Spleen (tissue), 13 donors: ENCODE results near the gene ICAM2. TPM values are rescaled to one million over a fixed set of nuclear protein-coding genes. Genes with fewer than 3 reads are reported as not detected.

Source experiments
- DNase-seq: peaks from one replicate; pipeline ENCODE4 v3.0.0-alpha.2; 2020
- H3K27ac ChIP-seq, 8 donors: fragments of 200-600 bp; sonication (generic) in 7 of 8; 1 replicate in 4 of 8; 2 replicates in 4 of 8; pipeline versions ENCODE4 v1.5.0 to v1.8.0; 2016 to 2021; ENCODE audit warnings: inconsistent platforms in 4 of 8, mild to moderate bottlenecking in 4 of 8, moderate library complexity in 1 of 8
- H3K27me3 ChIP-seq, 7 donors: fragments of 200-600 bp; sonication (generic) in 6 of 7; replicated peaks in 1 of 7; 1 replicate in 4 of 7; 2 replicates in 3 of 7; pipeline versions ENCODE4 v1.5.0 to v1.8.0; 2016 to 2021; ENCODE audit warnings: inconsistent platforms in 3 of 7, mild to moderate bottlenecking in 1 of 7
- H3K36me3 ChIP-seq, 6 donors: fragments of 200-600 bp; sonication (generic) in 5 of 6; 1 replicate in 4 of 6; 2 replicates in 2 of 6; pipeline versions ENCODE4 v1.5.0 to v1.8.0; 2016 to 2021; ENCODE audit warnings: inconsistent platforms in 2 of 6
- H3K4me1 ChIP-seq, 6 donors: fragments of 200-600 bp; sonication (generic) in 5 of 6; 1 replicate in 3 of 6; 2 replicates in 3 of 6; pipeline versions ENCODE4 v1.5.0 to v1.8.0; 2016 to 2021; ENCODE audit warnings: inconsistent platforms in 3 of 6
- H3K4me3 ChIP-seq, 8 donors: fragments of 200-600 bp; sonication (generic) in 7 of 8; 1 replicate in 4 of 8; 2 replicates in 4 of 8; pipeline versions ENCODE4 v1.5.0 to v1.8.0; 2016 to 2021; ENCODE audit warnings: inconsistent platforms in 4 of 8, mild to moderate bottlenecking in 4 of 8, moderate library complexity in 2 of 8
- H3K9me3 ChIP-seq, 8 donors: fragments of 200-600 bp; sonication (generic) in 7 of 8; 1 replicate in 4 of 8; 2 replicates in 4 of 8; pipeline versions ENCODE4 v1.5.0 to v1.8.0; 2016 to 2021; ENCODE audit warnings: inconsistent platforms in 4 of 8
- POLR2A ChIP-seq, 3 donors: fragments of 450-650 bp; IDR thresholded peaks; one replicate each; pipeline ENCODE4 v1.5.1; 2017; ENCODE audit warnings: antibody characterized with exemption in 3 of 3, mild to moderate bottlenecking in 1 of 3
- POLR2AphosphoS5 ChIP-seq, 3 donors: sonication (generic); formaldehyde crosslinking; IDR thresholded peaks; one replicate each; pipeline ENCODE4 v1.5.1; 2017; ENCODE audit warnings: antibody characterized with exemption in 3 of 3
- WGBS, 5 donors: extraction: QIAGEN DNeasy Blood & Tissue Kit in 3 of 5; methylation state at CpG; one replicate each; pipeline versions ENCODE4 v1.1.5 to v1.1.7; 2013 to 2018; 5-methylcytosine and 5-hydroxymethylcytosine counted together
- intact Hi-C: fragments of 100-400 bp; cut with DNase I; formaldehyde crosslinking; loops from one replicate; pipeline ENCODE4 v1.15.0; 2023; ENCODE audit warnings: low total_unique reads
- long read RNA-seq, 2 donors: transcript quantifications; one replicate each; lab custom pipeline, GENCODE V29; 2026
- polyA plus RNA-seq, 3 donors: library from polyadenylated mRNA; stranded (reverse); fragments of 200-250 nt; gene quantifications; one replicate each; pipeline ENCODE4 v1.2.1, GENCODE V29; 2013
- total RNA-seq, 7 donors: library from RNA; depleted of rRNA in 3 of 7; stranded (reverse); fragments of >200 nt in 3 of 7; fragmentation: NEBNext Ultra II Directional in 4 of 7; extraction: Animal tissue kit (Norgen Biotek cat#: 25700) in 4 of 7; gene quantifications; one replicate each; pipeline versions ENCODE4 v1.1.0 to v1.2.1, GENCODE V29; 2016 to 2021
- TF ChIP-seq, protein P1 (sequence below), 11 experiments: fragments of 200-600 bp in 7 of 11; fragments of 450-650 bp in 4 of 11; sonication (generic) in 4 of 11; IDR thresholded peaks in 8 of 11; conservative IDR thresholded peaks in 3 of 11; 1 replicate in 7 of 11; 2 replicates in 4 of 11; pipeline versions ENCODE4 v1.4.0 to v1.8.0; 2016 to 2021; ENCODE audit warnings: antibody characterized with exemption in 11 of 11, inconsistent platforms in 4 of 11, mild to moderate bottlenecking in 1 of 11
- donor health status: healthy with polysubstance abuse.
- donor health status: DM: no; HTN: no; CAD: no; lungs with moderate emphysema.
- donor health status: DM: no; HTN: no; CAD: no.
- donor health status: Bipolar disorder and iron deficiency.
- donor health status: healthy.
- donor health status: DM: no; HTN: no; CAD: no.
- donor health status: DM: yes; HTN: yes; CAD: no.

Gene ICAM2
- total RNA-seq: 100 to 1,000 TPM; 136 to 412 (median 275) TPM
- 100 to 1,000 TPM in 1 of 3 donors, 10 to 100 TPM in 2; 79.2 to 108 (median 86.7) TPM for polyA plus RNA-seq
- long read RNA-seq, donor 1, transcript ICAM2-203 (4 exons, 1,221 nt): minor isoform, 21 of 50 reads
- long read RNA-seq, donor 1, transcript ICAM2-208 (5 exons, 1,103 nt): major isoform, 25 of 50 reads
- long read RNA-seq, donor 1, partial matches to known transcripts: 0 of 50 reads
- long read RNA-seq, donor 1, other reads (novel, unspliced or antisense): 0 of 50 reads
- long read RNA-seq, donor 2, transcript ICAM2-202 (5 exons, 1,252 nt): minor isoform, 5 of 38 reads
- long read RNA-seq, donor 2, transcript ICAM2-208 (5 exons, 1,103 nt): major isoform, 21 of 38 reads
- long read RNA-seq, donor 2, transcript ICAM2-203 (4 exons, 1,221 nt): minor isoform, 11 of 38 reads
- long read RNA-seq, donor 2, partial matches to known transcripts: 0 of 38 reads
- long read RNA-seq, donor 2, other reads (novel, unspliced or antisense): 0 of 38 reads

DNA sequence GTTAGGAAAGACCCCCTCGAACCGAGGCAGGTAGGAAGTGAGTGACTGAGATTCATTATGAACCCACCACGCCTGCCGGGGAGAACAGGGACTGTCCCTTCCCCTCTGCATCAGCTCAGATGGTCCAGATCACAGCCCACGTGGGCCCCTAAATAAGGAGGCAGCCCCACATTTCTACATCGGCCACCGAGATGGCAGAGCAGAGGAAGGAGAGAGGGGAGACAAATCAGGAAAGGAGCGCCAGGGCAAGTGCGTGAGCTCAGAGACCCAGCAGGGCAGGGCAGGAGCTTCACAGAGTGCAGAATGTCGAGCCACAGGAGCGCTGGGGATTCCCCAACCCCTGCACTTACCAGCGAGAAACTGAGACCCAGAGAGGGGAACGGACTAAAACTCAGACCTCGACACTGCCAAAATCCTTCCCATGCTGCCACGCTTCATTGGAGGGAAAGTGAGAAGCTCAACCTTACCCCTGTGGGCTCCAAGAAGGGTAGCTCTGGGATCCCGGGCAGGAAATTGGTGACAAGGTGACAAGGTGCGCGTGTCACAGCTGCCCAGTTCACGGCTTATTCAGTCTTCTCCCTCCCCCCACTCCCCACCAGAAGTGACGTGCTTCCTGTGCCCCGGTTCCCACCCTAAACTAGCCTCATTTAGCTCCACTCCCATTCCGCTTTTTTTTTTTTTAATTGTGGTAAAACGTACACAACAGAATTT lies at the start of gene ICAM2:
ICAM2 (minus strand) TSS at position 578 of the 711 bp plus-strand sequence. CDS start 13,942 bp downstream, outside the sequence.
- peak; percentile 95 for DNase-seq
- 2 to 5% (median 4%) methylated on average over 23 of the region's 23 CpGs for WGBS, 5 donors
- H3K9me3 ChIP-seq: no peaks in the 10 kb centered on the region
- intact Hi-C loops: no loop called here
- H3K4me1 ChIP-seq: peaks cover 40 to 98% (median 79%) of the 10 kb centered on the region in 6 donors
- no peaks in the 10 kb centered on the region for H3K36me3 ChIP-seq
- peak; percentile 67 to 95 (median 91) for TF ChIP-seq POLR2AphosphoS5 (IDR thresholded peaks at IDR 0.05)
- TF ChIP-seq, protein P1, sequence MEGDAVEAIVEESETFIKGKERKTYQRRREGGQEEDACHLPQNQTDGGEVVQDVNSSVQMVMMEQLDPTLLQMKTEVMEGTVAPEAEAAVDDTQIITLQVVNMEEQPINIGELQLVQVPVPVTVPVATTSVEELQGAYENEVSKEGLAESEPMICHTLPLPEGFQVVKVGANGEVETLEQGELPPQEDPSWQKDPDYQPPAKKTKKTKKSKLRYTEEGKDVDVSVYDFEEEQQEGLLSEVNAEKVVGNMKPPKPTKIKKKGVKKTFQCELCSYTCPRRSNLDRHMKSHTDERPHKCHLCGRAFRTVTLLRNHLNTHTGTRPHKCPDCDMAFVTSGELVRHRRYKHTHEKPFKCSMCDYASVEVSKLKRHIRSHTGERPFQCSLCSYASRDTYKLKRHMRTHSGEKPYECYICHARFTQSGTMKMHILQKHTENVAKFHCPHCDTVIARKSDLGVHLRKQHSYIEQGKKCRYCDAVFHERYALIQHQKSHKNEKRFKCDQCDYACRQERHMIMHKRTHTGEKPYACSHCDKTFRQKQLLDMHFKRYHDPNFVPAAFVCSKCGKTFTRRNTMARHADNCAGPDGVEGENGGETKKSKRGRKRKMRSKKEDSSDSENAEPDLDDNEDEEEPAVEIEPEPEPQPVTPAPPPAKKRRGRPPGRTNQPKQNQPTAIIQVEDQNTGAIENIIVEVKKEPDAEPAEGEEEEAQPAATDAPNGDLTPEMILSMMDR (IDR thresholded peaks at IDR 0.05 in 8 of 11, conservative IDR thresholded peaks at IDR 0.05 in 3 of 11): peak in 8 of 11 experiments; percentile 13 to 46 (median 38)
- TF ChIP-seq POLR2A (IDR thresholded peaks at IDR 0.05): peak in 2 of 3 donors; percentile 51 to 73
- H3K27me3 ChIP-seq: no peaks in the 10 kb centered on the region
- peak within 1 kb of the TSS; percentile 93 to 98 (median 96) for H3K27ac ChIP-seq
- H3K4me3 ChIP-seq: peak within 1 kb of the TSS; percentile 46 to 77 (median 59)

DNA sequence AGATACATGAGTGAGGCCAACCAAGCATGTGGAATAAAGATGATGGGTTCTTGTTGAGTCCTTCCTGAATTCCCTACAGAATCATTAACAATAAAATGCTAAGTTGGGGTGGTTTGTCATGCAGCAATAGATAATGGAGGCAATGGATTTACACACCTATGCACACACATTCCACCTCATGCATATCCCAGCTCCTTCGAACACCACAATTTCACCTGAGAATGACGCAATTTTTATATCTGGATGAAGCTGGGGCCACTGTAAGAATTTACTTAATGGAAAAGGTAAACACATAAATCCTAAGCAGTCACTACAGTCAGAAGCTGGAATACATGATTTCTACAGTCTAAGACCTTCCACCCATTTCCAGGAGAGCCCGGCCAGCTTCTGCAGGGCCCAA lies 49.8 kb upstream of the ICAM2 start:
- no peaks in the 10 kb centered on the region for H3K27me3 ChIP-seq
- peaks cover 4 to 23% (median 20%) of the 10 kb centered on the region in 8 donors for H3K9me3 ChIP-seq
- H3K27ac ChIP-seq: no peak overlapping the region
- TF ChIP-seq POLR2AphosphoS5 (IDR thresholded peaks at IDR 0.05) (no peak), POLR2A (IDR thresholded peaks at IDR 0.05) (no peak)
- TF ChIP-seq, protein P1 (IDR thresholded peaks at IDR 0.05 in 8 of 11, conservative IDR thresholded peaks at IDR 0.05 in 3 of 11): no peak
- peaks cover 0 to 99% (median 55%) of the 10 kb centered on the region in 6 donors for H3K36me3 ChIP-seq
- 96 to 100% (median 98%) methylated on average over 3 of the region's 3 CpGs for WGBS, 5 donors
- DNase-seq: no peak
- H3K4me1 ChIP-seq: peaks cover 8 to 47% (median 18%) of the 10 kb centered on the region in 6 donors
- H3K4me3 ChIP-seq: no peak overlapping the region
- intact Hi-C loops: no loop called here

DNA sequence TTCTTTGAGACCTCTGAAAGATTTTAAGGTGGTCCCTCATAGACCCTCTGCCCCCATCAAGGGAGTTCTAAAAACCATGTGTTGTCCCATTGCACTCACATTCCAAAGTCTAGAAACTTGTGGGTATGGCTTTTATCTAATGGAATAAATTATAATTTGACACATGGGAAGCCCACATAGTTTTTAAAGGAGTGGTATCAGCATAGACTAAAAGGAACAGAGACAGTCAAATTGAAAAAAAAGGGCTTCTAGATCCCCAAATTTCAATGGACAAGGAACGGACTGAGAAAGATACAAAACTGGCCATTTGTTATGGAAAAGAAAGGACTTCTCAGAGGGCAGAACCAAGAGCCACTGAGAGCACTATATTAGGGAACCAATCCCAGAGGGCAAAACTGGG lies 48.7 kb upstream of the ICAM2 start:
- Histone ChIP-seq H3K27me3 (no peaks in the 10 kb centered on the region), H3K4me1 (peaks cover 4 to 47% (median 10%) of the 10 kb centered on the region in 6 donors), H3K9me3 (peaks cover 4 to 23% (median 20%) of the 10 kb centered on the region in 8 donors), H3K4me3 (no peak overlapping the region), H3K27ac (no peak overlapping the region), H3K36me3 (peaks cover 0 to 100% (median 53%) of the 10 kb centered on the region in 6 donors)
- no peak for TF ChIP-seq POLR2AphosphoS5 (IDR thresholded peaks at IDR 0.05)
- TF ChIP-seq, protein P1 (IDR thresholded peaks at IDR 0.05 in 8 of 11, conservative IDR thresholded peaks at IDR 0.05 in 3 of 11): no peak
- no peak for TF ChIP-seq POLR2A (IDR thresholded peaks at IDR 0.05)
- intact Hi-C loops: no loop called here
- 94 to 100% (median 96%) methylated on average over 1 of the region's 1 CpG for WGBS, 5 donors
- no peak for DNase-seq
